Parathyroid adenoma (tissue), 2 donors: ENCODE results near the gene SOSTDC1.
"Not testable (repeated sequence)": the region's sequence is repeated elsewhere in the genome, so short reads cannot be mapped to it uniquely, and the experiment has no call there.

ENCODE experiments used
- H2AFZ ChIP-seq: fragments of 300-600 bp; sonication (generic); one replicate; pipeline ENCODE4 v1.7.0; 2017; ENCODE audit warnings: antibody characterized with exemption, mild to moderate bottlenecking
- H3K27ac ChIP-seq: fragments of 300-600 bp; sonication (generic); one replicate; pipeline ENCODE4 v1.7.0; 2017
- H3K27me3 ChIP-seq: fragments of 300-600 bp; sonication (generic); one replicate; pipeline ENCODE4 v1.7.0; 2017; ENCODE audit warnings: low read length; ENCODE audit not compliant: control insufficient read depth, insufficient read depth
- H3K36me3 ChIP-seq: fragments of 300-600 bp; sonication (generic); one replicate; pipeline ENCODE4 v1.7.0; 2017; ENCODE audit warnings: low read length; ENCODE audit not compliant: control insufficient read depth, insufficient read depth
- H3K4me1 ChIP-seq: fragments of 300-600 bp; sonication (generic); one replicate; pipeline ENCODE4 v1.7.0; 2017; ENCODE audit warnings: control low read depth
- H3K4me2 ChIP-seq: fragments of 300-600 bp; sonication (generic); one replicate; pipeline ENCODE4 v1.7.0; 2017; ENCODE audit warnings: low read length
- H3K4me3 ChIP-seq: fragments of 300-600 bp; sonication (generic); one replicate; pipeline ENCODE4 v1.7.0; 2017; ENCODE audit warnings: low read depth, low read length
- H3K79me2 ChIP-seq: fragments of 300-600 bp; sonication (generic); one replicate; pipeline ENCODE4 v1.7.0; 2017; ENCODE audit warnings: control low read depth
- H3K9ac ChIP-seq: fragments of 300-600 bp; sonication (generic); one replicate; pipeline ENCODE4 v1.7.0; 2017; ENCODE audit warnings: mild to moderate bottlenecking
- H3K9me3 ChIP-seq: fragments of 300-600 bp; sonication (generic); one replicate; pipeline ENCODE4 v1.7.0; 2017; ENCODE audit warnings: low read length; ENCODE audit not compliant: control insufficient read depth
- TF ChIP-seq, protein P1 (sequence below): fragments of 300-600 bp; sonication (generic); IDR thresholded peaks from one replicate; pipeline ENCODE4 v1.7.0; 2017; ENCODE audit warnings: antibody characterized with exemption, mild to moderate bottlenecking
- donor health status: primary hyperparathyroidism.

The SOSTDC1 gene

DNA sequence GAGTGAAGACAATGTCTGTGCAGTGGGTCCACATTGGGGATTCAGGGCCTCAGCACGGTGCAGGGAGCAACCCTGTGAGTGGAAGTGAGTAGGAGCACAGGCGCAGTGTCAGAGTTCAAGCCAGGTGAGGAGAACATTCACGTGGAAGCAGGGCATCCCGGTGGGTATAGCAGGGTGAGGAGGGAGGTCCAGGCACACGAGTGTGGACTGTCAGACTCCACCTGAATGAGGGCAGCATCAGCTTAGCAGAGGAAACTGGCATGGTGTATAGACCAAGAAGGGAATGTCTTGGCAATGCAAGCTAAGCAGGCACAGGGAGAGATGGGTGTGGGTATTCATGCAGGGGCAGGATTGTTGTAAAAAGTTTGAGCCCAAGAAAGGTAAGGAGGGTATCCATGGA is 45.8 kb upstream of the SOSTDC1 start:
- Histone ChIP-seq H3K9ac (no peak overlapping the region), H3K4me1 (no peaks in the 10 kb centered on the region), H2AFZ (no peak overlapping the region), H3K27me3 (no peaks in the 10 kb centered on the region), H3K27ac (no peak overlapping the region), H3K4me2 (no peak overlapping the region), H3K9me3 (no peaks in the 10 kb centered on the region), H3K36me3 (no peaks in the 10 kb centered on the region), H3K4me3 (no peak overlapping the region), H3K79me2 (no peaks in the 10 kb centered on the region)
- TF ChIP-seq, protein P1, sequence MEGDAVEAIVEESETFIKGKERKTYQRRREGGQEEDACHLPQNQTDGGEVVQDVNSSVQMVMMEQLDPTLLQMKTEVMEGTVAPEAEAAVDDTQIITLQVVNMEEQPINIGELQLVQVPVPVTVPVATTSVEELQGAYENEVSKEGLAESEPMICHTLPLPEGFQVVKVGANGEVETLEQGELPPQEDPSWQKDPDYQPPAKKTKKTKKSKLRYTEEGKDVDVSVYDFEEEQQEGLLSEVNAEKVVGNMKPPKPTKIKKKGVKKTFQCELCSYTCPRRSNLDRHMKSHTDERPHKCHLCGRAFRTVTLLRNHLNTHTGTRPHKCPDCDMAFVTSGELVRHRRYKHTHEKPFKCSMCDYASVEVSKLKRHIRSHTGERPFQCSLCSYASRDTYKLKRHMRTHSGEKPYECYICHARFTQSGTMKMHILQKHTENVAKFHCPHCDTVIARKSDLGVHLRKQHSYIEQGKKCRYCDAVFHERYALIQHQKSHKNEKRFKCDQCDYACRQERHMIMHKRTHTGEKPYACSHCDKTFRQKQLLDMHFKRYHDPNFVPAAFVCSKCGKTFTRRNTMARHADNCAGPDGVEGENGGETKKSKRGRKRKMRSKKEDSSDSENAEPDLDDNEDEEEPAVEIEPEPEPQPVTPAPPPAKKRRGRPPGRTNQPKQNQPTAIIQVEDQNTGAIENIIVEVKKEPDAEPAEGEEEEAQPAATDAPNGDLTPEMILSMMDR, result no peak

DNA sequence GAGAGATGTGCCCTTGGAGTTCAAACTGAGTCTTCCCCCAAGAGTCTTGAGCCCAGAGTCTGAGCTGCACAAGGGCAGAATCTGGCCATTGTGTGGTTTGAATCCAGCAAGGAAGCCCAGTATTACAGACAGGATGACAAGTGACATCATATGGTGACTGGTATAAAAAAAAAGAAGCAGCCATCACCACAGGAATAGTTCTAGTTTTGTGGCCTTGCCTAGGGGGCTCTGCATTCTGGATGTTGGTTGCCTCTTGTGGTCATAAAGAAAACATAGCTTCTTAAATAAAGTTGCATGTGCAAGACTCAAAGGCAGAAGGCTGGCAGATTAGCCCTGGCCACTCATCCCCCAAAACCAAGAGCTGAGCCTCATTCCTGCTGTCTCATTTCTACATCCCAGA is 44.3 kb upstream of the SOSTDC1 start:
- H3K27me3 ChIP-seq, result no peaks in the 10 kb centered on the region
- H3K4me1 ChIP-seq, result no peaks in the 10 kb centered on the region
- no peaks in the 10 kb centered on the region for H3K9me3 ChIP-seq
- H3K36me3 ChIP-seq, result no peaks in the 10 kb centered on the region
- H2AFZ ChIP-seq, result no peak overlapping the region
- TF ChIP-seq, protein P1, result no peak
- no peak overlapping the region for H3K4me2 ChIP-seq
- H3K9ac ChIP-seq, result no peak overlapping the region
- no peak overlapping the region for H3K4me3 ChIP-seq
- H3K79me2 ChIP-seq, result no peaks in the 10 kb centered on the region
- no peak overlapping the region for H3K27ac ChIP-seq

GRCh38 chr7:16506422-16506821 is 40.9 kb upstream of the SOSTDC1 start:
- not testable (repeated sequence) for H3K9me3 ChIP-seq, H2AFZ ChIP-seq, H3K4me3 ChIP-seq

GRCh38 chr7:16504019-16504418 is 38.5 kb upstream of the SOSTDC1 start:
- Histone ChIP-seq H3K27ac (no peak overlapping the region), H3K36me3 (no peaks in the 10 kb centered on the region), H3K9ac (no peak overlapping the region), H3K79me2 (no peaks in the 10 kb centered on the region), H2AFZ (no peak overlapping the region), H3K27me3 (no peaks in the 10 kb centered on the region), H3K4me1 (no peaks in the 10 kb centered on the region), H3K4me3 (no peak overlapping the region), H3K9me3 (no peaks in the 10 kb centered on the region), H3K4me2 (no peak overlapping the region)
- TF ChIP-seq, protein P1, result no peak

More at GRCh38 chr7:16506422-16506821, 40.9 kb upstream of the SOSTDC1 start:
- not testable (repeated sequence) for H3K27me3 ChIP-seq, H3K36me3 ChIP-seq, H3K79me2 ChIP-seq, H3K4me2 ChIP-seq, H3K4me1 ChIP-seq, H3K9ac ChIP-seq, H3K27ac ChIP-seq

DNA sequence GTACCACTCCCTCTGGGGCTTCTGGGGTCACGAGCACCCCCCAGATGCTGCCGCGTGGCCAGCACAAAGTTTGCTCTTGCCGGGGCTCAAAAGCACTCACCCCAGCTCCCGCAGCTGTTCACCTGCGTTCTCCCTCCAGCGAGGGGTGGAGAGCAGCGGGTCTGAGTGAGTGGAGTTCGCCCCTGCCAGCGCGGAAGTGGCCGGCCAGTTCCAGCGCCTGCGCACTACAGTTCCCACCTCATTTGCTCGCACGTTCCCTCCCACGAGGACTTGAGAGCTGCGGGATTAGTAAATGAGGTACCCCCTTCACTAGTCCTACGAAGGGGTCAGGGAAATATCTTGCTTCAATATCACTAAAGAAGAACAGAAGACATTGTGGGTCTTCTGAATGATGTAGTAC is 36.8 kb upstream of the SOSTDC1 start:
- no peaks in the 10 kb centered on the region for H3K79me2 ChIP-seq
- H3K4me2 ChIP-seq, result no peak overlapping the region
- no peak overlapping the region for H2AFZ ChIP-seq
- TF ChIP-seq, protein P1, result no peak
- no peaks in the 10 kb centered on the region for H3K27me3 ChIP-seq
- H3K9me3 ChIP-seq, result no peaks in the 10 kb centered on the region
- no peak overlapping the region for H3K27ac ChIP-seq
- H3K4me3 ChIP-seq, result no peak overlapping the region
- H3K36me3 ChIP-seq, result no peaks in the 10 kb centered on the region
- no peak overlapping the region for H3K9ac ChIP-seq
- H3K4me1 ChIP-seq, result no peaks in the 10 kb centered on the region
